Stimulated activated CD4-positive, alpha-beta T cell treated with anti-CD3 and anti-CD28 coated beads, TNF-alpha, amount 100 ng/mL, for 4 hours (primary cell): Measurements from ENCODE around the gene KRT6C.
"Not testable (repeated sequence)": the region's sequence is repeated elsewhere in the genome, so short reads cannot be mapped to it uniquely, and the experiment has no call there.

Source experiments
- DNase-seq, 3 experiments: peaks; one replicate each; pipeline ENCODE4 v3.0.0-alpha.2; 2020; ENCODE audit warnings: low read depth in 3 of 3

KRT6C gene

GRCh38 chr12:52473768-52474167, at the start of gene KRT6C:
TSS of gene KRT6C (minus strand) at chr12:52473805. CDS start at chr12:52473737, 68 bp downstream.
- no peak for DNase-seq

DNA sequence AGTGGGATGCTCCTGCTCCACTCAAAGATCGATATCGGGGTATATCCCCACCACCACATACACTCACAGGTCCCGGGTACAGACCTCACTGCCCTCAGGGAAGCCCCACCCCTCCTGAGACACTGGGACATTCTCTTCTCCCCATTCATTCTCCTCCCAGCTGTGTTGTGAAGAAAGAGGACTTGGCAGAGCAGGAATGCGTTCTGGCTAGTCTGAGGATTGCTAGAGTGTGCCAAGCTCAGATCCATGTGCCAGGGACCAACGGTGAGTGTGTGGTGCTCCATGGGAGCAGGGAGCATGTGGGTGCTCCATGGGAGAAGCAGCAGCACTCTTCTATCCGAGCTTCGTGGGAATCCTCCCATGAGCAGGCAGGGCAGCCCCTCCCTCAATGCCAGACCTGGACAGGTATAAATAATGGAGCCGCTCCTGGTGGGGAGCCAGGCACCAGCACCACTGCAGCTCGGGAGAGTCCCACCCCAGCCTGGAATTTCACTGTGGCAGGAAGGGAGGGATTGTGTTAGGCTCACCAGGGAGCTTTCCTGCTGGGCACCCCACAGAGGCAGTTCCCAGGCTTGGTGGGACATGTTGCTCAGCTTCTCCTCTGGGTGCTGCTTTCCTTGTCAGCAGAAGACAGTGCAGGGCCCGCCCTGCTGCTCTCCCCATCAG, 48.9 kb upstream of the KRT6C start:
- DNase-seq: no peak

GRCh38 chr12:52521568-52522266, 48.1 kb upstream of the KRT6C start:
- DNase-seq: no peak

GRCh38 chr12:52521175-52521567, 47.6 kb upstream of the KRT6C start:
- no peak for DNase-seq

- DNase-seq: no peak
These were observed 46.4 kb upstream of the KRT6C start, which contains the start of gene KRT5 for GRCh38 chr12:52519826-52520662. TSS of gene KRT5 (minus strand) at chr12:52520394. CDS start at chr12:52520296, 98 bp downstream.

DNA sequence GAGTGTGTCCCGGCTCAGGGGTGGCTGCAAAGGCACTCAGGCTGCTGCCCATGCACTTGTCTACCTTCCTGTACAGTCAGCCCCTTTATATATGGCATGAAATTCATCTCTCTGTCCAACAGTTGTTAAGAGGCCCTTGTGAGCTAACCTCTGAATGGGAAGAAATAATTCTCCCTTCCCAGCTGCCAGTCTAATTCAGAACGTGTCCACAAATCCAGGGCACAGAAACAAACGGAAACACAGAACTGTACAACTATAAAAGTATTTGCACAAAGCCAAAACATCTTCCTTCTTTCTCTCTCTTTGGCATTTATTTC, 45.7 kb upstream of the KRT6C start:
- no peak for DNase-seq

DNA sequence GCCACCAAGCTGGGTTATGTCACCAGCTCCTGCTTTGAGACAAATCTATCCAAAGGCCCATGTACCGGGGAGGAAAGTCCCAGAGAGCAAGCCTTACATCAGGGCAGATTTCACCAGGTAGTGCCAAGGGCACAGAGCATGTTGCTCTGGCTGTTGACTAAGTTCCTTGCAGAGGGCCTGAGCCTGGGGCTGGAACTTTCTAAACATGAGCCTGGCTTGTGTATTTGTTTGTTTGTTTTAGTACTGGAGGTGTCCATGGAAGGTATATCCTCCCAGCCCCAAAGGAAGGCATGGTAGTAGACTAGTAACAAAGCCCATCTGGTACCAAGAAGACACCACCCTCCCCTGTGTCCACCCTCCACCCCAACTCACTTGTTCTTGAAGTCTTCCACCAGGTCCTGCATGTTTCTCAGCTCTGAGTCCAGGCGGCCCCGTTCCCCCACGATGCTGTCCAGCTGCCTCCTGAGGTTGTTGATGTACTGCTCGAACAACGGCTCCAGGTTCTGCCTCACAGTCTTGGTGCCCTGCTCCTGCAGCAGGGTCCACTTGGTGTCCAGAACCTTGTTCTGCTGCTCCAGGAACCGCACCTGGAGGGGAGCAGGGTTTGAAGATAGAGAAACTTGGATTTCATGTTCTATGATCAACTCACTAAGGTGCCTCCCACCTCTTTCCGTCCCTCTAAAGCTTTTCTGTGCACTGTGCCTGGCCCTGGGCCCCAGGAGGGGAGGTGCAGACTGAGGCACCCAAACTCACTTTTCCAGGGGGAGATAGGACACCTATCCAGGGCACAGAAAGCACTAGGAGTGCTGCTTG, 45.2 kb upstream of the KRT6C start:
- no peak for DNase-seq

GRCh38 chr12:52517888-52518287, 44.3 kb upstream of the KRT6C start:
- no peak for DNase-seq

- no peak for DNase-seq
These were observed 43.6 kb upstream of the KRT6C start for GRCh38 chr12:52517005-52517835.

- no peak for DNase-seq
These were observed 42.6 kb upstream of the KRT6C start for GRCh38 chr12:52515927-52516831.

DNA sequence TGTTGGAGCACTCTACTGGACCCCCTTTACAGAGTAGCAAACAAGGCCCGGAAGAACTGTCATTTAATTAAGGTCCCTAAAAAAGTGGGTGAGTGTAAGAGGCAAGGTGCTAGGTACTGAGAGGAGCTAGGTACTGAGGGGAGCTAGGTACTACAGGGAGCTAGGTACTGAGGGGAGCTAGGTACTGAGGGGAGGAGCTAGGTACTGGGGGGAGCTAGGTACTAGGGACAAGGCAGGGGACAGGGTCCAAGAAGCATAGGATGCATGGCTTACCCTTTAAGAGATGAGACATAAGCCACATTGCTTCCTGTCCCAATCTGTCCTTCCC, 41.7 kb upstream of the KRT6C start:
- no peak for DNase-seq

DNA sequence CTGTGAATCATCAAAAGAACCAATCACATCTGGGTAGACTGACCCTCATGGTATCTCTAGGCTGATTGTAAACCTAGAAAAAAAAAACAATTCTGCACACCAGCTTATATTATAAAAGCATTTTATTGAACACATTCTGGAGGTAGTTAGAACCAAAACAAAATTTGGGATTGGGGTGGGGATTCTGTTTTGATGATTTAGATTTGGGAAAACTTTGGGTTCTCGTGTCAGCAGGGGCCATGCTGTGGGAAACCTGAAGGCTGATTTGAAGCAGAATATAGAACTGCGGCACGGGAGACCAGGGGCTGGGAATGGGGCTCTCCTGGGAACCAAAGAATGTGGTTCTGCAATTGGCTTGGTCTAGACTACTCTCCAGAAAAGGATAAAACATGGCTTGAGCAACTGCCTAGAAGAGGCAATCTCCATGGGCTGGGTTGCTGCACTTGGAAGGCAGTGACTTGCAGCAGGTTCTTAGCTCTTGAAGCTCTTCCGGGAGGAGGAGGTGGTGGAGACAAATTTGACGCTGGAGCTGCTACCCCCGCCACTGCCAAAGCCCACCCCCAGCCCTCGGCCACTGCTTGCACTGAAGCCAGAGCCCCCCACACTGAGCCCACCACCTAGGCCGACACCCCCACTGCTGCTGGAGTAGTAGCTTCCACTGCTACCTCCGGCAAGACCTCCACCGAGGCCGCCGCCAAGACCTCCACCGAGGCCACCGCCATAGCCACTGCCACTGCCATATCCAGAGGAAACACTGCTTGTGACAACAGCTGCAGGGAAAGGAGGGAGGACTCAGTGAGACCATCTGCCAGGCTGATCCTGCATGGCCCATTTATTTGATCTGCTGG, 41.1 kb upstream of the KRT6C start:
- no peak for DNase-seq

GRCh38 chr12:52513736-52514135, 40.1 kb upstream of the KRT6C start:
- no peak for DNase-seq

- no peak for DNase-seq
These were observed 34.6 kb upstream of the KRT6C start for GRCh38 chr12:52508211-52508610.

DNA sequence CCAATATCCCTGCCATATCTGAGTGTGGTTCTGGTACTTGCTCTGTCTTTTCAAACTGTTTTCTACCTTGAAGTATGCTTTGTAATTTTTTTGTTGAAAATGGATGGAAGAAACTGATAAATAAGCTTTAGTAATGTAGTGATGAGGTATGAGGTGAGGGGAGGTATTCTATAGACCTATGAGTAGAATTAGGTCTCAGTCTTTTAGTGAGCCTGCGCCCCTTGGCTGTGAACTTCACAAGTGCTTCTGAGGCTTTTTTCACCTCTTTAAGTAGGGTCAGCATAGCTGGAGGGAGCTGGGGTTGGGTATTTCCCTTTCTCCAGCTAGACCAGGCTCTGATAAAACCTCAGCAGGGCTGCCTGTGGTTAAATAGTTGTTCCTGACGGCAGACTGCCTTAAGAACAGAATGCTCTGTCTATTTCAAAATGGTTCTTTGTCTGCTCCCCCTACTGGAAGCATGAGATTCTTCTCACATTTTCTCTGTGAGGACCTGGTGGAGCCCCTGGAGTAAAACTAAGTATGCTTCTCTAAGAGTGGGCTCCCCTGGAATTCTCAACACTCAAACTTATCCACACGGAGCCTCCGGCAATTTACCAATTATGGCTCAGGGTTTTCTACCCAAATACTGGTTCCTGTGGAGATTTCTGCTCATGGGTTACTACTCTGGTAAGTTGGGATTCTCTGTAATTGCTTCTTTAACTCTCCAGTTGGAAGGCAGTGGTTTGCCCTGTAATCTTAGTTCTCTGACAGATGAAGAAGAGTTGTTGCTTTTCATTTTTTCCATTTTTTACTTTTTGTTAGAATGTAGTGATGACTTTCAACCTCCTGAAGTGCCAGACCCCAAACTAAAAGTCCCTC, 33.5 kb upstream of the KRT6C start:
- no peak for DNase-seq

- DNase-seq: no peak
These were observed 29.3 kb upstream of the KRT6C start for GRCh38 chr12:52502877-52503276.

DNA sequence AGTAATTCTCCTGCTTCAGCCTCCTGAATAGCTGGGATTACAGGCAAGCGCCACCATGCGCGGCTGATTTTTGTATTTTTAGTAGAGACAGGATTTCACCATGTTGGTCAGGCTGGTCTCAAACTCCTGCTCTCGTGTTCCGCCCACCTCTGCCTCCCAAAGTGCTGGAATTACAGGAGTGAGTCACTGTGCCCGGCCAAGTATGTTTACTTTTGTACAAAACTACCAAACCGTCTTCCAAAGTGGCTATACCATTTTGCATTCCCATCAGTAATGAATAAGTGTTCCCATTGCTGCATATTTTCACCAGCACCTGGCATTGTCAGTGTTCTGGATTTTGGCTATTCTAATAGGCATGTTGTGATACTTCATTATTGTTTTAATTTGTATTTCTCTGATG, 27.9 kb upstream of the KRT6C start:
- no peak for DNase-seq

- DNase-seq: not testable (repeated sequence)
These were observed 27.0 kb upstream of the KRT6C start for GRCh38 chr12:52500574-52500973.
